EH (cell line): Measurements from ENCODE around the gene LEPR.

Experiments used
- DNase-seq: peaks from one replicate; pipeline ENCODE4 v3.0.0-alpha.2; 2015; ENCODE audit warnings: low read depth

LEPR gene

DNA sequence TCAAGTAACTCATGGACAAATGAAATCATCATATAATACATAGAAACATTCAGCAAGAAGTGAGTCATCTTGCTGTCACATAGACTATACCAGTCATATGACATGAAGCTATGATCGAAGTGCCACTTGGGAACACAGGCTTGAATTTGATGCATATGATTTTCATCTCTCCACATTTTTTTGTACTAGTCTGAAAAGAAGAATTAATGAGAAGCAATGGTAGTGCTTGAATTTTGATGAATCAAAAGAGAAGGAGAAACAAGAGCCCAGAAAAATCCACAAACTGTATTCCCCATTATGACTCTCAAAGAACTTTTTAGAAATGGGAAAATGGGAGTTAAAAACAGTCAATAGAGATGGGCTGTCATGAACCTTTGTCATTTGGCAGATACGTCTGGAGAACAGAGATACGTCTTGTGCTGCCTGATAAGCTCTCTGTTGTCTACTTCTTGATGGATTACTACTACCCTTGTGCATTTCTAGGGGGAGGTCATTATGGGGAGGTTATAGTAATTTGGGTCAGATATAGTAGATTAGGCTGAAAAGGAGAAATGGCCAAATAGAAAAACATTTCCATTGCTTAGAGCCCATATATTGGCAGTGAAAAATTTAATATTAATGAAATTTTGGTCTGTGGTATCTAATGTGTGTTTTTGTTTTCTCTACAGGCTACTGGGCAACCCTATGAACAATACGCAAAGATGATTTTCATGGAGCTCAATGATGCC lies 8.0 kb upstream of the LEPR start:
- DNase-seq = peak; percentile 29

- DNase-seq = peak; percentile 90
Measured at GRCh38 chr1:65412984-65413375, 7.5 kb upstream of the LEPR start.

DNA sequence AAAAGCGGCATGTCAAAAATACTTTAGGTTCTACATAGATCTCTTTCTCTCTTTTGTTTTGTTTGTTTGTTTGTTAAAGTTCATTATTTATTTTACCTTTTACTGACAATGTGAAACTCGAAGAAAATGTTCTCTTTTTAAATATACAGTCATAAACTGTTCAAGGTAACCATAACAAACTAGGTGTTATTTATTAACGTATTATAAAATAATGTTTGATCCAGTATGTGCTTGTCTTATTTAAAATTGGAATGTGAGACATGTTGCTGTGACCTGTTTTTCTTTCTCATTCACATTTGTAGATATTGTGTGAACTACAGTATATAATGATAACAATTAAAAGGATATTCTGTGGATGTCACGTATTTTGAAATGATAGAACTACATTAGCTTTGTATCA lies 5.9 kb upstream of the LEPR start:
- DNase-seq = no peak

GRCh38 chr1:65416767-65417166 lies 3.7 kb upstream of the LEPR start:
- DNase-seq = no peak

- no peak for DNase-seq
Measured at GRCh38 chr1:65417729-65418128, 2.7 kb upstream of the LEPR start.

DNA sequence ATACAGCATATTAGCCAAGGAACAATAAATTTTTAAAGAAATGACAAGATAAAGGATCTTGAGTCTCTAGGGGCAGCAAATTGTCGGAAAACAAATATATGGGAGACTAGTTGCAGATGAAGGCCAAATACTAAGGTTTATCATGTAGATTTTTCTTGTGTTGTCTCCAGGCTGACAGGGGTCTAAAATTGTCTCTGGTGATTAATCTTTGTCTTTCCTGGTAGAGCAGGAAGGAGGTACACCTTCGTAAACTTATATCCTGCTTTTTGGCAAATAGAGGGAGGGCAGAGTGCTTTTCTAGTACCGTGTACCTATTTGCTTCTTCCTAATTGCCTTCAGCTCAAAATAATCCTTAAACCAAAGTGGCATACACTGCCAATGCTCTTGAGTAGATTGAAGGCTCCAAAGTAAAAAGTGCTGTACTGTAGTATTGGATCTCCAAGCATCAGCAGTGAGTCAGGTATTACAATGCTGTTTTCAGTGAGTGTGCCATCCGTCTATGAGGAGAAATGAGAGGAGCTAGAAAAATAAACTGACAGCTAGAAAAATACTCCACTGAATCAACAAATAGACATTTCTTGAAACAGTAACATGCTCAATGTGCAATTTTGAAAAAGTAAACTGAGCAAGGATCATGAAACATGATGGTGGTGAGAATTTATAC lies 1.8 kb upstream of the LEPR start:
- DNase-seq = peak; percentile 30

DNA sequence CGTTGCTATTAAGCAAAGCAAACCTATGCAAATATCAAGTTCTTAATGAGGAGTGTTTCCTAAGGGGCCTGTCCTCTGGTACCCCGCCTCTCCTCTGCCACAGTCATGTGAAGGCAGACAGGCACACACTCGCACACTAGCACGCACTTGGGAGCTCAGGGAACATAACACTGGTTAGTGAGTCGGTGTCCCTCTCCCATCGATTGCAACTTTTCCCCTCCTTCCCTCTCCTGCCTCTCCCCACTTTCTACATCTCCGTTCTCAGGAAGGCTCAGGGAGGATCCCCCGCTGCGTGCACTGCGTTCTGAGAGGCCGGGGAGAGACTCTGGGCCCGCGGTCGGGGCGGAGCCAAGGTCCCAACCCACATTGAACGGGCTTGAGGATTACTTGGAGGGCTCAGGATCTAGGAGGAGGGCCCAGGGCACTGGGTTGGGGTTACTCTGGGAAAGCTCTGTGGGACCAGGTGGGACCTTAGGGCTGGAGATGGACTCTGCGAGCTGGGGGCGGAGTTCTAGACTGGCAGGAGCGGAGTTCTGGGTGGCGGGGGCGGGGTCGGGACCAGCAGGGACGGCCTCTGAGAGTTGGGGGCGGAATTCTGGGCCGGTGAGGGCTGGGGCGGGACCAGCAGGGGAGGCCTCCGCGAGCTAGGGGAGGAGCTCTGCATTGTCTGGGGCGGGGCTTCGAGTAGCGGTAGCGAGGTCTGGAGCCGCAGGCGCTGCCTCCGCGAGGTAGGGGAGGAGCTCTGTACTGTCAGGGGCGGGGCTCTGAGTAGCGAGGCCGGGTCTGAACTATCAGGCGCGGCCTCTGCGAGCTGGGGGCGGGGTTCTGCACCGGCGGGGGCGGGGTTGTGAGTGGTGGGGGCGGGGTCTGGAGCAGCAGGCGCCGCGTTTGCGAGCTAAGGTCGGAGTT lies 533 bp upstream of the LEPR start:
- peak; percentile 99 for DNase-seq

DNA sequence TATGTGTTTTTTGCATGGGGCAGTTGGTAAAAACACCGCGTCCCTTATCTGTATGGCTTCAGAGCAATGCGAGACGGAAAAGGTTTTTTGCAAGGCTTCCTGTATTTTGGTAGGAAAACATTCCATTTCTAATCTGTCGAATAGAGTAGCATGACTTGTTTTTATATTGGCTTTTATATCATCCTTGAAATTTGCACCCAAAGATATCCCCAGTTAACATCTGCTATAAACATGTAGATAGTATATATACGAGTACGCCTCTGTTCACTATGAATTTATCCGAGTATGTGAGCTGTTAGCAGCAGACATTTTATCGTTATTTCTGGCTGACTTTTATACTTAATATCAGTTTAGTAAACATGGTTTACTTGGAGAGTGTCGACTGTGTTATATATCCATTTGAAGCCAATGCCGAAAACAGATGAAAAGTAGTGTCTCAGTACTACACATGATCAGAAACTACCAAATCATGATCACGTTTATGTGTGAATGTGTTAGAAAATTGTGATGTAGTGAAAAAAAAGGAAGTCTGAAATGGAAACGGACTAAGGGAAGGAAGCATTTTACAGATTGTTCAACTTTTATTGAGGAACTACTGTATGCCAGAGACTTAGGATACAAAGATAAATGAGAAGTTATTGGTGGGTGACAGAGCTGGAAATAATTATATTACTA lies 1.0 kb downstream of the LEPR start:
- DNase-seq = peak; percentile 17

DNA sequence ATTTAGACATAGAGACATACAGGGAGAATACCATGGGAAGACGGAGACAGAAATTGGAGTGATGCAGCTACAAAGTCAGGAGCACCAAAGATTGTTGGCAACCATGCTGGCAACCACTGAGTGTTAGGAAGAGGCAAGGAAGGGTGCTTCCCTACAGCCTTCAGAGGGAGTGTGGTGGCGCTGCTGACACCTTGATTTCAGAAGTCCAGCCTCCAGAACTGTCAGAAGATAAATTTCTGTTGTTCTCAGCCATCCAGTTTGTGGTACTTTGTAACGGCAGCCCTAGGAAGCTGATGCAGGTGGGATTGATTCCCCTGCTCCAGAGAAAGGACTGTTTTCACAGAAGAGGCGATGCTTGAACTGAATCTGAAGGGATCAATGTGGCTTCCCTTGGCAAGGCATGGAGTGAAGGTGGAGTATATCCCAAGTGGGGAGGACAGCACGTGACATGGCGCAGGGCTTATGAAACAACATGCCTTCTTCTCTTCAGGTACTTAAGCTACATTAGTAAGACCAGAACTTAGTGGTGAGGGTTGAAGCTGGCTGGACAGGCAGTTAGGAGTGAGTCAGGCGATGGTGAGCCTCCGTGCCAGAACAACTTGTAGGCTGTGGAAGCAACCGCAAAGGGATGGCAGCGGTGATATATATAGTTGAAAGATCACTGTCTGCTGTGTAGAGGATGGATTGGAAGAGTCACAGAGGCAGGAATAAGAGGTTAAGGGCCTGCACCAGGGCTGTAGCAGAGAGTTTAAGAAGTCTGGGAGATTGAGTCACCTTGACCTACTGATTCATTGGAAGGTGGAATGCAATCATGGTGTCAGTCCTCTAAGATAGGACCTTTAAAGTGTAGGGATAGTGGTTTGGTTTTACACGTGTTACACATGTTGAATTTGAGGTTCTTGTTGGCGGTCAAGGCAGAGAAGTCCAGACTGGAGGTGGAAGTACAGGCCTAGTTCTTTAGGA lies 2.1 kb downstream of the LEPR start:
- peak; percentile 37 for DNase-seq

DNA sequence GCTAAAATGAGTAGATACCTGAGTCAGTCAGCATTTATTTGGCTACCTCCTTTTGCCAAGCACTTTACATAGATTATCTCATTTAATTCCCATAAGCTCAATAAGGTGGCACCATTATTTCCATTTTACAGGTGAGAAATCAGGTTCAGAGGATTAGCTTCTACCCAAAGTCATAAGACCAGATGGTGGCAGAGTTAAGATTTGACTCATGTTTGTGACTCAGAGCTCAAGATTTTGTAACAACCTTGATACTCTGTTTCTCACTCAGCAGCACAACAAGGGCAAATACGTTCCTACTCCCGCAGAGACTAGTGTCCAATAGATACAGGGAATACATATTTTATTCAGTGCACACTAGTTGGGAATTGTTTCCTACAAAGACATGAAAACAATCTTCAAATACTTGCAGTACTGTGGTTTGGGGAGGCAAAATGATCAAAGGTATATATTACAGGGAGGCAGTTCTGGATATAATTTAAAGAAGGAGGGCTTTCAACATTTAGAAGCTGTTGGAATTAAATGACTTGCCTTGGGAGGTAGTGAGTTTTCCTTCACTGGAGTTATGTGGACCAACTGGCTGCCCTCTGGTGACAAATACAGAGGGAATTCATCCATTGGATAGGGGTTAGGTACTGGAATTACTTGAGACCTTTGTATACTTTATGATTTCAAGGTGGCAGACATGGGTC lies 3.6 kb downstream of the LEPR start:
- peak; percentile 86 for DNase-seq

DNA sequence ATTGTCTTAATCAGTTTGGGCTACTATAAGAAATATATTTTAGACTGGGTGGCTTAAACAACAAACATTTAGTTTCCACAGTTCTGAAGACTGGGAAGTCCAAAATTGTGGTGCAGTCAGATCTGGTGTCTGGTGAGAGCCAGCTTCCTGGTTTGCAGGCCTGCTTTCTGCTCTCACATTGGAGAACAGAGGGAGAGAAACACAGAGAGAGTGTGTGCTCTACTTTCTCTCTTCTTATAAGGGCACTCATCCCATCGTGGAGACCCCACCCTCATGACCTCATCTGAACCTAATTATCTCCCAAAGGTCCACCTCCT lies 4.1 kb downstream of the LEPR start:
- no peak for DNase-seq

- peak; percentile 61 for DNase-seq
Measured at GRCh38 chr1:65425006-65425405, 4.5 kb downstream of the LEPR start.

GRCh38 chr1:65425697-65426096 lies 5.2 kb downstream of the LEPR start:
- peak; percentile 94 for DNase-seq

GRCh38 chr1:65429078-65429477 lies 8.6 kb downstream of the LEPR start:
- no peak for DNase-seq

- peak; percentile 86 for DNase-seq
Measured at GRCh38 chr1:65429806-65430205, 9.3 kb downstream of the LEPR start.

DNA sequence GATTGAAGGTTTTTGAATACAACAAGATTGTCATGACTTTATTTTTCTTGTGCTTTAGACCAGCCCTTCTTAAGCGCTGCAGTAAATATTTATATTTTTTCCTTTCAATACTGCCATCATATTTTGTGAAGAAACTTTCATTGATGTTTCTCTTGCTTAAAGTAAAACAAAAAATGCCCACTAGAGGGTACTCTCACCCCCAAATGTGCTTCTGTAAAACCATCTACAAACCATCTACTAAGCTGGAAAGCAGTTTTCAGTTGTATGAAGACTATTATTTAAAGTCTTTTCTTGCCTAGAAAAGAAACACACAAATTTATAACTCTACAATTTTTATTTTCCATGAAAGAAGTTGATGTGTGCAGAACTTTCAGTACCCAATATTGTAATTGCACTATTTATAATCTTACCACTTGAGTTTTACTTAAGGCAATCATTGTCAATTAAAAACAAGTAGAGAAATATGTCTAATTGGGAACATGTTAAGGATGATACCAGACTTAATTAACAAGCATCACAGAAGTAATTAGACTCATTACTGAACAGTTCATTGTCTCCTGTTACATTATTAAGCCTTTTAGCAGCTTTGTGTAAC lies 10.7 kb downstream of the LEPR start:
- peak; percentile 66 for DNase-seq

GRCh38 chr1:65432918-65433317 lies 12.4 kb downstream of the LEPR start:
- no peak for DNase-seq

GRCh38 chr1:65434255-65434654 lies 13.8 kb downstream of the LEPR start:
- no peak for DNase-seq

DNA sequence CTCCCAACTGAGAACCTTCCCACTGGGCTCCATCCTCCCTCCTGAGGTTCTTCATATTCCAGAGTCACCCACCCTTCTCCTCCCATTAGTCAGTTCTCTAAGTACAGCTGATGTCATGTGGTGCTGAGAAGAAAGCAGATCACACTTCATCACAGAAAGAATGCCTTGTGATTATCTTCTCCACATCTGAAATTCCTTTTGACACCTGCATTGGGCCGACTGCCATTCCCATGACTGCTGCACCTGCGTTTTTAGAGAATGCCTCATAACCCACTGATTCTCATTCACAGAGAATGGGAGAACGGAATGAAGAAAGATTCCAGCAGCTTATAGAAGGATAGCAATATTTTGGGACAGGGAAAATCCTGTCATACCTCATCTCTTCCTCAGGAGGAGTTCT lies 14.3 kb downstream of the LEPR start:
- DNase-seq = peak; percentile 41

DNA sequence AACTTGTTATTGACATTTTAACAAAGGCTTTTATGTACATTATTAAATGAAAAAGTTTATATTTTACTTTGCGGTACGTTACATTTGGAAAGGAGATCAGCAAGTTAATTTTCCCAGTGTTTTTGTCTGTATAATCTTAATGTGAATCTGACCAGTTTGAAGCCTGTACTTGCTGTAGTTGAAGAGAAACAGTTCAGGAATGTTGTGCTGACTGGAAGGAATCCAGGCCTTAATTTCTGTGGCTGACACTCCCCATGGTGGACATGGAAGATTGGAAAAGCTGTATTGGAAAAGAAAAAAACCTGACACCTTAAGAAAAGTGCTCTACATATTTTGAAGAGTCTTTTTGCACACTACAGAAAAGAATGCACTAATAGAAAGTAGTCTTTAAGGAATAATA lies 15.5 kb downstream of the LEPR start:
- DNase-seq = peak; percentile 82
